ENCODE measurements around the gene SART3. TPM values are rescaled to one million over a fixed set of nuclear protein-coding genes. Genes with fewer than 3 reads are reported as not detected.
"Not testable (repeated sequence)": the region's sequence is repeated elsewhere in the genome, so short reads cannot be mapped to it uniquely, and the experiment has no call there.

The SART3 gene
- polyA plus RNA-seq, 1 donor: 33.8 TPM

- DNase-seq: not testable (repeated sequence)
These were observed 75.6 kb downstream of the SART3 start for GRCh38 chr12:108485371-108485770.

DNA sequence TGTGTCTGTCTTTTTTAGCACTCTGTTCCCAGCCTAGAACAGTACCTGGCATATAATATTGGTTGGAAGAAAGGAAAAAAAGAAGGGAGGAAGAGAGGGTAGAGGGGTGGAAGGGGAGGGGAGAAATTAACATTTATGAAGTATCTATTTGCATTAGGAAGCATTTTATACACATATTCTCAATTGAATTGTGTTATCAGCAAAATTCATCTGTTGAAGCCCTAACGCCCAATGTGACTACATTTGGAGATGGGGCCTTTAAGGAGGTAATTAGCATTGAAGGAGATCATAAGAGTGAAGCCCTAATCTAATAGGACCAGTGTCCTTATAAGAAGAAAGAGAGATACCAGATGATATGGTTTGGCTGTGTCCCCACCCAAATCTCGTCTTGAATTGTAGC, 76.1 kb downstream of the SART3 start:
- no peak for DNase-seq

DNA sequence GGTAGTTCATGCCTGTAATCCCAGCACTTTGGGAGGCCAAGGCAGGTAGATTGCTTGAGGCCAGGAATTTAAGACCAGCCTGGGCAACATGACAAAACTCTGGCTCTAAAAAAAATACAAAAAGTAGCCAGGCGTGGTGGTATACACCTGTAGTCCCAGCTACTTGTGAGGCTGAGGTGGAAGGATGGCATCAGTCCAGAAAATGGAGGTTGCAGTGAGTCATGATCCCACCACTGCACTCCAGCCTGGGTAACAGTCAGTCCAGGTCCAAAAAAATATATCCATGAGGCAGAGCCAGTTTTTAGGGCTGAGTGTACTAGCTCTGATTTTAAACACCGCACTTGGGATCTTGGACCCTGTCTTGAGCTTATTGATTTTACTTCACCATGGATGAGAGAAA, 76.5 kb downstream of the SART3 start:
- DNase-seq: no peak

GRCh38 chr12:108483213-108484059, 77.5 kb downstream of the SART3 start:
- DNase-seq: no peak

DNA sequence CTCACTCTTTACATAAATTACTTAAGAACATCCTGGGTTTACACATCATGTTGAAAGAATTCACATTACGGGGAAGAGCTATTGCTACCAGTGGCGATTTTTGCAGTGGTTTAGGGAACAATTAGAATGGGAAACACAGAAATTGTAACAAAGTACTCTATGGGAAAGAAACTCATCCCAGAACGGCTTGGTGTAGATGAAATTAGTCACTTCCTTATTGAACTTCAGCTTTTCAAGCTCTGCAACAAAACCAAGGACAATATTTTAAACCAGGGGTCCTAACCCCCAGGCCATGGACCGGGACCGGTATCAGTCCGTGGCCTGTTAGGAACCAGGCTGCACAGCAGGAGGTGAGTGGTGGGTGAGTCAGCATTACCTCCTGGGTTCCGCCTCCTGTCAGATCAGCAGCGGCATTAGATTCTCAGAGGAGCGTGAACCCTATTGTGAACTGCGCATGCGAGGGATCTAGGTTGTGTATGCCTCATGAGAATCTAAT, 78.2 kb downstream of the SART3 start:
- DNase-seq: no peak

DNA sequence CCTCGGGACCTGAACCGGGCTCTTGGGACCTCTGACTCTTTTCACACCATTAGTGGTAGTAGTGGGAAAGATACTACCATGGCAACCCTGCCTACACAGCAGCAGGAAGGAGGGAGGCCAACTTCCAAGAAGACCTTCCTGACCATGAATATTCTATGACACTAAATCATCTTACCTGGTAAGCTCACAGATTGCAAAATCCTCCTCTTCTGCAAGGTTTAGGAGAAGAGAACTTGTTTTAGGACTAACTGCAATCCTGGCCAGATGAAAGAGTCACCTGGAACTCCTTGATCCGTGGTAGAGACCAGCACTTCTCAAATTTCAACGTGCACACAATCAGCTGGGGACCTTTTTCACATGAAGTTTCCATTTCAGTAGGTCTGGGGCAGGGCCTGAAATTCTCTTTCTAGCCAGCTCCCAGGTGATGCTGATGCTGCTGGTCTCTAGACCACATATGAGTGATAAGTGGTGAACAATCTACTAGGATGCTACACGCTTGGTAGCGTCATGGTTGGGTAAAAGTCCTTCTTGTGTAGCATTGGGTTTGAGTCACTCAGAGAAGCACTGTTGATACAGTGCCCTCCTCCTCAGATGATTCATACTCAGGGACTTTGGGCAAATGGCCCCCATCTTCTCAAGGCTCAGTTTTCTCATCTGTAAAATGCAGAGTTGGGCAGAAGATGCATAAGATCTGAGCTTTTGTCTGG, 81.5 kb downstream of the SART3 start:
- DNase-seq: no peak

- DNase-seq: no peak
These were observed 82.3 kb downstream of the SART3 start for GRCh38 chr12:108478611-108479206.

GRCh38 chr12:108477881-108478259, 83.1 kb downstream of the SART3 start:
- no peak for DNase-seq

GRCh38 chr12:108477055-108477880, 83.7 kb downstream of the SART3 start:
- DNase-seq: no peak

GRCh38 chr12:108475396-108475795, 85.6 kb downstream of the SART3 start:
- no peak for DNase-seq

DNA sequence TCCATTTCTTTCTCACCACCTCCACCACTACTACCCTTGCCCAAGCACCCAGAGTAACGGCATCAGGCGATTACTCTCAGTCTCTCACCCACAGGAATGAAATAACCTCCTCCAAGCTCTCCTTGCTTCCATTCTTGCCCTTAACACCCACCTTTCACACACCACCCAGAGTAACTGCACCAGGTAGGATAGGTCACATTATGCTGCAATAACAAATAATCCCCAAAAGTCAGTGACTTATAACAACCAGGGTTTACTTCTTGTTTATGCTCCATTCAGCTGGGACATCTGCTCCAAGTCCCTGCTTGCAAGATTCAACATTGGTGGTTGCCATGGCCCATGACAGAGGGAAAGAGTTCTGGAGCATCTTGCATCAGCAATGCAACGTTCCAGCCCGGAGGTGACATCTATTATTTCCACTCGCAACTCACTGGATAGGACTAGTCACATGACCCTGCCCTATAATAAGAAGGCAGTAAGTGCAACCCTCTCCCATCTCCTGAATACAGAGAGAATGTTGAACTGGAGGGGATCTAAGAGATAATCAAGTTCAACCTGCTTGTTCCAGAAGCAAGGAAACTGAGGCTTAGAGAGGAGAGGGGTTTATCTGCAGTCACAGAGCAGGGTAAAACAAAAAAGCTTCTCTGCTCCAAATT, 87.4 kb downstream of the SART3 start:
- DNase-seq: no peak

Other genes with a start within 250 kb of the SART3 start
- gene CMKLR1, start 221.9 kb downstream of the SART3 start, polyA plus RNA-seq (ENCODE audit: insufficient read length): 4.5 TPM
- 1.6 TPM for gene FICD, start 45.9 kb downstream of the SART3 start, polyA plus RNA-seq (ENCODE audit: insufficient read length)
- gene ISCU, start 1.4 kb upstream of the SART3 start, polyA plus RNA-seq (ENCODE audit: insufficient read length): 83.7 TPM
- 30.1 TPM for gene TMEM119, start 36.9 kb upstream of the SART3 start, polyA plus RNA-seq (ENCODE audit: insufficient read length)
- 5.2 TPM for gene SELPLG, start 72.7 kb upstream of the SART3 start, polyA plus RNA-seq (ENCODE audit: insufficient read length)
- 68.7 TPM for gene CORO1C, start 170.3 kb upstream of the SART3 start, polyA plus RNA-seq (ENCODE audit: insufficient read length)

Data from hindlimb muscle (tissue), 1 donor.